Hepatocyte (in vitro differentiated cells): ENCODE measurements around the gene TMSB4X.

Source experiments
- CTCF ChIP-seq: fragments of 200-600 bp; sonication (generic); IDR thresholded peaks from 2 replicates; pipeline ENCODE4 v1.5.1; 2016; ENCODE audit warnings: antibody characterized with exemption, mild to moderate bottlenecking; ENCODE audit not compliant: poor library complexity
- EZH2 ChIP-seq: fragments of 200-600 bp; sonication (generic); IDR thresholded peaks from 2 replicates; pipeline ENCODE4 v1.6.1; 2016; ENCODE audit warnings: antibody characterized with exemption, mild to moderate bottlenecking, borderline replicate concordance
- EZH2phosphoT487 ChIP-seq: fragments of 200-600 bp; sonication (generic); IDR thresholded peaks from one replicate; pipeline ENCODE4 v1.6.1; 2018; ENCODE audit warnings: antibody characterized with exemption, mild to moderate bottlenecking, low read depth, moderate library complexity; ENCODE audit not compliant: unreplicated experiment, severe bottlenecking

DNA sequence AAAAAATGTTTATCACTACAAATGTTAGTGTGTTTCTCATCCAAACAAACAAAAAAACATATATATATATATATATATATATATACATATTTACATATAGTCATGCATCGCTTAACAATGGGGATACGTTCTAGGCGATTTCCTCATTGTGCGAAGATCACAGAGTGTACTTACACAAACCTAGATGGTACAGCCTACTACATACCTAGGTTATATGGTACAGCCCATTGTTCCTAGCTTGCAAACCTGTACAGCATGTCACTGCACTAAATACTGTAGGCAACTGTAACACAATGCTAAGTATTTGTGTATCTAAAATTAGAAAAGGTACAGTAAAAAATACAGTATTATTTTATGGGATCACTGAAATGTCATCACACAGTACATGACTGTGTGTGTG is 16.4 kb upstream of the TMSB4X start:
- no peak for TF ChIP-seq CTCF
- TF ChIP-seq EZH2: no peak
- no peak for TF ChIP-seq EZH2phosphoT487
